Measurements from ENCODE around the gene EIF4G3.

DNA sequence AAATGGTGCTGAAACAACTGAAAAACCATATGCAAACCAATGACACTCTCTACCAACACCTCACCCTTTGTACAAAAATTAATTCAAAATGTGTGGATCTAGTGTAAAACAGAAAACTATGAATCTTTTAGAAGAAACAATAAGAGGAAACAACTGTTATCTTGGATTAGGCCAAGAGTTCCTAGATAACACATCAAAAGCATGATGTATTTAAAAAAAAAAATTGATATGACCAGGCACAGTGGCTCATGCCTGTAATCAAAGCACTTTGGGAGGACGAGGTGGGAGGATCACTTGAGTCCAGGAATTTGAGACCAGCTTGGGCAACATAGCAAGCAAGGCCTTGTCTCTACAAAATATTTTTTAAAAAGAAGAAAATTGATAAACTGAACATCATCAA lies 79.0 kb downstream of the EIF4G3 start:
- TF ChIP-seq, protein P1, sequence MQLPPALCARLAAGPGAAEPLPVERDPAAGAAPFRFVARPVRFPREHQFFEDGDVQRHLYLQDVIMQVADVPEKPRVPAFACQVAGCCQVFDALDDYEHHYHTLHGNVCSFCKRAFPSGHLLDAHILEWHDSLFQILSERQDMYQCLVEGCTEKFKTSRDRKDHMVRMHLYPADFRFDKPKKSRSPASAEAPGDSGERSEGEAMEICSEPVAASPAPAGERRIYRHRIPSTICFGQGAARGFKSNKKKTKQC (CRISPR knock-in tag; IDR thresholded peaks at IDR 0.05): no peak
- no peak for TF ChIP-seq ZNF41 (CRISPR knock-in tag; conservative IDR thresholded peaks at IDR 0.05)
- TF ChIP-seq, protein P2, sequence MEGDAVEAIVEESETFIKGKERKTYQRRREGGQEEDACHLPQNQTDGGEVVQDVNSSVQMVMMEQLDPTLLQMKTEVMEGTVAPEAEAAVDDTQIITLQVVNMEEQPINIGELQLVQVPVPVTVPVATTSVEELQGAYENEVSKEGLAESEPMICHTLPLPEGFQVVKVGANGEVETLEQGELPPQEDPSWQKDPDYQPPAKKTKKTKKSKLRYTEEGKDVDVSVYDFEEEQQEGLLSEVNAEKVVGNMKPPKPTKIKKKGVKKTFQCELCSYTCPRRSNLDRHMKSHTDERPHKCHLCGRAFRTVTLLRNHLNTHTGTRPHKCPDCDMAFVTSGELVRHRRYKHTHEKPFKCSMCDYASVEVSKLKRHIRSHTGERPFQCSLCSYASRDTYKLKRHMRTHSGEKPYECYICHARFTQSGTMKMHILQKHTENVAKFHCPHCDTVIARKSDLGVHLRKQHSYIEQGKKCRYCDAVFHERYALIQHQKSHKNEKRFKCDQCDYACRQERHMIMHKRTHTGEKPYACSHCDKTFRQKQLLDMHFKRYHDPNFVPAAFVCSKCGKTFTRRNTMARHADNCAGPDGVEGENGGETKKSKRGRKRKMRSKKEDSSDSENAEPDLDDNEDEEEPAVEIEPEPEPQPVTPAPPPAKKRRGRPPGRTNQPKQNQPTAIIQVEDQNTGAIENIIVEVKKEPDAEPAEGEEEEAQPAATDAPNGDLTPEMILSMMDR (IDR thresholded peaks at IDR 0.05 in 2 of 3, conservative IDR thresholded peaks at IDR 0.05 in 1 of 3; ENCODE audit: insufficient read depth in 2 of 3, low read depth in 1 of 3, low read length in 3 of 3): no peak
- no peak for TF ChIP-seq ZNF589 (CRISPR knock-in tag; IDR thresholded peaks at IDR 0.05; ENCODE audit: low read depth)
- TF ChIP-seq JUND (IDR thresholded peaks at IDR 0.05; ENCODE audit: borderline replicate concordance, low read depth, low read length): no peak
- no peak for TF ChIP-seq JUND (tag; IDR thresholded peaks at IDR 0.05; ENCODE audit: borderline replicate concordance, low read depth, low read length)
- no peak for TF ChIP-seq HCFC1 (IDR thresholded peaks at IDR 0.05; ENCODE audit: low read depth, low read length)
- TF ChIP-seq RBM15 (IDR thresholded peaks at IDR 0.05; ENCODE audit: insufficient read depth, low read length): no peak
- TF ChIP-seq, protein P3, sequence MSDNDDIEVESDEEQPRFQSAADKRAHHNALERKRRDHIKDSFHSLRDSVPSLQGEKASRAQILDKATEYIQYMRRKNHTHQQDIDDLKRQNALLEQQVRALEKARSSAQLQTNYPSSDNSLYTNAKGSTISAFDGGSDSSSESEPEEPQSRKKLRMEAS (CRISPR knock-in tag; IDR thresholded peaks at IDR 0.05): no peak
- TF ChIP-seq, protein P4, sequence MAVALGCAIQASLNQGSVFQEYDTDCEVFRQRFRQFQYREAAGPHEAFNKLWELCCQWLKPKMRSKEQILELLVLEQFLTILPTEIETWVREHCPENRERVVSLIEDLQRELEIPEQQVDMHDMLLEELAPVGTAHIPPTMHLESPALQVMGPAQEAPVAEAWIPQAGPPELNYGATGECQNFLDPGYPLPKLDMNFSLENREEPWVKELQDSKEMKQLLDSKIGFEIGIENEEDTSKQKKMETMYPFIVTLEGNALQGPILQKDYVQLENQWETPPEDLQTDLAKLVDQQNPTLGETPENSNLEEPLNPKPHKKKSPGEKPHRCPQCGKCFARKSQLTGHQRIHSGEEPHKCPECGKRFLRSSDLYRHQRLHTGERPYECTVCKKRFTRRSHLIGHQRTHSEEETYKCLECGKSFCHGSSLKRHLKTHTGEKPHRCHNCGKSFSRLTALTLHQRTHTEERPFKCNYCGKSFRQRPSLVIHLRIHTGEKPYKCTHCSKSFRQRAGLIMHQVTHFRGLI (CRISPR knock-in tag; IDR thresholded peaks at IDR 0.05): no peak

All from K562 (cell line).